Right lobe of liver (tissue), 4 donors: ENCODE results near the gene PTPRT.

Experiments
- POLR2A ChIP-seq: fragments of 450-650 bp; IDR thresholded peaks from one replicate; pipeline ENCODE4 v1.6.1; 2017; ENCODE audit warnings: antibody characterized with exemption, mild to moderate bottlenecking
- TF ChIP-seq, protein P1 (sequence below), 4 donors: fragments of 200-600 bp in 3 of 4; fragments of 450-650 bp in 1 of 4; IDR thresholded peaks; one replicate each; pipeline versions ENCODE4 v1.5.1 to v1.8.0; 2016 to 2022; ENCODE audit warnings: antibody characterized with exemption in 4 of 4, mild to moderate bottlenecking in 2 of 4
- donor health status: DM: no; HTN: no; CAD: no.
- donor health status: DM: no; HTN: no; CAD: no.
- donor health status: DM: no; HTN: yes; CAD: no.

DNA sequence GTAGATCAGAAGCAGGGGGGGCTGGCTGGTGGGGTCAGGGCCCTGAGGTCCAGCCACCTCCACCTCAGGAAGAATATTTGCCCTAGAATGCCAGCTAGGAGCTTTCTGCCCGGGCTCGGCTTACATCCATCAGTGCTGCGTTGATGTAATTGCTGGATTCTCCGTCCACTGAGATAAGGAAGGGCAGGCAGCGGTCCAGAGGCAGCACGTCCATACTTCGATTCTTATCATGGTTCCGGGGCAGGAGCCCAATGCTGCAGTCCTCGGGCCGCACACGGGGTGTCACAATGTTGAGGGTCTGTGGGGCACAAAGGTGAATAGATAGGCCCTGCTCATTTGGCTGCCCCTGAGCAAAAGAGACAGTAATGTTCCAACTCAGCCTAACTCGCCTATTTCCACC is 1087.7 kb downstream of the PTPRT start:
- no peak for TF ChIP-seq POLR2A
- TF ChIP-seq, protein P1, sequence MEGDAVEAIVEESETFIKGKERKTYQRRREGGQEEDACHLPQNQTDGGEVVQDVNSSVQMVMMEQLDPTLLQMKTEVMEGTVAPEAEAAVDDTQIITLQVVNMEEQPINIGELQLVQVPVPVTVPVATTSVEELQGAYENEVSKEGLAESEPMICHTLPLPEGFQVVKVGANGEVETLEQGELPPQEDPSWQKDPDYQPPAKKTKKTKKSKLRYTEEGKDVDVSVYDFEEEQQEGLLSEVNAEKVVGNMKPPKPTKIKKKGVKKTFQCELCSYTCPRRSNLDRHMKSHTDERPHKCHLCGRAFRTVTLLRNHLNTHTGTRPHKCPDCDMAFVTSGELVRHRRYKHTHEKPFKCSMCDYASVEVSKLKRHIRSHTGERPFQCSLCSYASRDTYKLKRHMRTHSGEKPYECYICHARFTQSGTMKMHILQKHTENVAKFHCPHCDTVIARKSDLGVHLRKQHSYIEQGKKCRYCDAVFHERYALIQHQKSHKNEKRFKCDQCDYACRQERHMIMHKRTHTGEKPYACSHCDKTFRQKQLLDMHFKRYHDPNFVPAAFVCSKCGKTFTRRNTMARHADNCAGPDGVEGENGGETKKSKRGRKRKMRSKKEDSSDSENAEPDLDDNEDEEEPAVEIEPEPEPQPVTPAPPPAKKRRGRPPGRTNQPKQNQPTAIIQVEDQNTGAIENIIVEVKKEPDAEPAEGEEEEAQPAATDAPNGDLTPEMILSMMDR (IDR thresholded peaks at IDR 0.05): no peak
